Measurements from ENCODE around the gene ATM. TPM values are rescaled to one million over a fixed set of nuclear protein-coding genes. Genes with fewer than 3 reads are reported as not detected.

Gene ATM
- total RNA-seq, 1 experiment from 2014 or later = 72.5 TPM

DNA sequence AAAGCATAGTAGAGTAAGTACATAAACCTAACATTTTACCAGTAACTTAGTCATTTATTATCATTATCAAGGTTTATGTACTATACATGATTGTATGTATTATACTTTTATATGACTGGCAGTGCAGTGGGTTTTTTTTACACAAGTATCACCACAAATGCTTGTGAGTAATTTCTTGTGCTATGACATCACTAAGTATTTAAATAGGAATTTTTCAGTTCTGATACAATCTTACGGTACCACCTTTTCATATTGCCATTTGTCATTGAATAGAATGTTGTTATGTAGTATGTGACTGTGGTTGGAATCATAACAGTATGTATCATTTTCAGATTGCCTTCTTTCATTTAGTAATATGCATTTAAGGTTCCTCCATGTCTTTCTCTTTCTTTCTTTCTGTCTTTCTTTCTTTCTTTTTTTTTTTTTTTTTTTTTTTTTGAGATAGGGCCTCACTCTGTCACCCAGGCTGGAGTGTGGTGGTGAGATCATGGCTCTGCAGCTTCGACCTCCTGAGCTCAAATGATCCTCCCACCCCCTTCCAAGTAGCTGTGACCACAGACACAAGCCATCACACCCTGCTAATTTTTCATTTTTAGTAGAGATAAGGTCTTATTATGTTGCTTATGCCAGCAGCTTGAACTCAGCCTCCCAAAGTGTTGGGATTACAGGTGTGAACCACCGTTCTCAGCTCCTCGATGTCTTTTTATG lies 18.6 kb downstream of the ATM start:
- H3K9me3 ChIP-seq (ENCODE audit: low read depth, low read length, poor library complexity, severe bottlenecking) = no peaks in the 10 kb centered on the region
- no peak for DNase-seq (ENCODE audit: low spot score)
- H3K36me3 ChIP-seq (ENCODE audit: insufficient read depth, low read length, poor library complexity, severe bottlenecking) = peaks cover 7% of the 10 kb centered on the region
- H3K4me3 ChIP-seq (ENCODE audit: low read depth, low read length, poor library complexity, severe bottlenecking) = no peak overlapping the region
- no peak overlapping the region for H3K27ac ChIP-seq (ENCODE audit: low read depth, low read length, poor library complexity, severe bottlenecking)
- H3K4me1 ChIP-seq (ENCODE audit: insufficient read depth, low read length, poor library complexity, severe bottlenecking) = no peaks in the 10 kb centered on the region
- BruUV-seq (replicated peaks) = no TSS peak
- intact Hi-C loops (cut with micrococcal nuclease; ENCODE audit: unreplicated experiment) = no loop called here
- ChIA-PET CTCF (interaction anchor here (0.7 kb wide), 1 partner anchor 70 kb away, joined by 3 read pairs; no protein-coding TSS in a partner anchor), POLR2A (ENCODE audit: low non-redundant PET) (no interaction called here)
- no peaks in the 10 kb centered on the region for H3K27me3 ChIP-seq (replicated peaks; ENCODE audit: insufficient read depth, low read depth, low read length, poor library complexity)
- TF ChIP-seq EZH2 (IDR thresholded peaks at IDR 0.05; ENCODE audit: borderline replicate concordance, low read depth, low read length, poor library complexity, severe bottlenecking) = no peak
- TF ChIP-seq, protein P1, sequence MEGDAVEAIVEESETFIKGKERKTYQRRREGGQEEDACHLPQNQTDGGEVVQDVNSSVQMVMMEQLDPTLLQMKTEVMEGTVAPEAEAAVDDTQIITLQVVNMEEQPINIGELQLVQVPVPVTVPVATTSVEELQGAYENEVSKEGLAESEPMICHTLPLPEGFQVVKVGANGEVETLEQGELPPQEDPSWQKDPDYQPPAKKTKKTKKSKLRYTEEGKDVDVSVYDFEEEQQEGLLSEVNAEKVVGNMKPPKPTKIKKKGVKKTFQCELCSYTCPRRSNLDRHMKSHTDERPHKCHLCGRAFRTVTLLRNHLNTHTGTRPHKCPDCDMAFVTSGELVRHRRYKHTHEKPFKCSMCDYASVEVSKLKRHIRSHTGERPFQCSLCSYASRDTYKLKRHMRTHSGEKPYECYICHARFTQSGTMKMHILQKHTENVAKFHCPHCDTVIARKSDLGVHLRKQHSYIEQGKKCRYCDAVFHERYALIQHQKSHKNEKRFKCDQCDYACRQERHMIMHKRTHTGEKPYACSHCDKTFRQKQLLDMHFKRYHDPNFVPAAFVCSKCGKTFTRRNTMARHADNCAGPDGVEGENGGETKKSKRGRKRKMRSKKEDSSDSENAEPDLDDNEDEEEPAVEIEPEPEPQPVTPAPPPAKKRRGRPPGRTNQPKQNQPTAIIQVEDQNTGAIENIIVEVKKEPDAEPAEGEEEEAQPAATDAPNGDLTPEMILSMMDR (conservative IDR thresholded peaks at IDR 0.05; ENCODE audit: low read depth, low read length) = no peak

DNA sequence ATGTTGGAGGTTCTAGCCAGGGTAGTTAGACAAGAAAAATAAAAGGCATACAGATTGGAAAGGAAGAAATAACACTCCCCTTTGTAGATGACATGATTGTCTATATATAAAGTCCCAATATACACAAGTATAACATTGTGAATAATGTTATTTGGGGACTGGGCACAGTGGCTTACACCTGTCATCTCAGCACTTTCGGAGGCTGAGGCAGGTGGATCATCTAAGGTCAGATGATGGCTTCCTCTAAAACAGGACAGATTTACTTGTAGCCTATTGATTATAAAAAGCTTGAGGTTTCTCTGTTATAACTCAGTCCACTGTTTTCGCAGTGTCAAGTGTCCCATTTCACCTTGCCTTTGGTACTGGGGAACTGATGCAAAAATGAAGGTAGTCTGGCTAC lies 19.6 kb downstream of the ATM start:
- no peak for DNase-seq (ENCODE audit: low spot score)
- no TSS peak for BruUV-seq (replicated peaks)
- CTCF ChIA-PET = no interaction called here
- no peak overlapping the region for H3K4me3 ChIP-seq (ENCODE audit: low read depth, low read length, poor library complexity, severe bottlenecking)
- H3K27me3 ChIP-seq (replicated peaks; ENCODE audit: insufficient read depth, low read depth, low read length, poor library complexity) = no peaks in the 10 kb centered on the region
- intact Hi-C loops (cut with micrococcal nuclease; ENCODE audit: unreplicated experiment) = no loop called here
- H3K27ac ChIP-seq (ENCODE audit: low read depth, low read length, poor library complexity, severe bottlenecking) = no peak overlapping the region
- H3K36me3 ChIP-seq (ENCODE audit: insufficient read depth, low read length, poor library complexity, severe bottlenecking) = peaks cover 11% of the 10 kb centered on the region
- no peaks in the 10 kb centered on the region for H3K9me3 ChIP-seq (ENCODE audit: low read depth, low read length, poor library complexity, severe bottlenecking)
- TF ChIP-seq, protein P1 (conservative IDR thresholded peaks at IDR 0.05; ENCODE audit: low read depth, low read length) = no peak
- no peak for TF ChIP-seq EZH2 (IDR thresholded peaks at IDR 0.05; ENCODE audit: borderline replicate concordance, low read depth, low read length, poor library complexity, severe bottlenecking)
- POLR2A ChIA-PET (ENCODE audit: low non-redundant PET) = no interaction called here
- no peaks in the 10 kb centered on the region for H3K4me1 ChIP-seq (ENCODE audit: insufficient read depth, low read length, poor library complexity, severe bottlenecking)

DNA sequence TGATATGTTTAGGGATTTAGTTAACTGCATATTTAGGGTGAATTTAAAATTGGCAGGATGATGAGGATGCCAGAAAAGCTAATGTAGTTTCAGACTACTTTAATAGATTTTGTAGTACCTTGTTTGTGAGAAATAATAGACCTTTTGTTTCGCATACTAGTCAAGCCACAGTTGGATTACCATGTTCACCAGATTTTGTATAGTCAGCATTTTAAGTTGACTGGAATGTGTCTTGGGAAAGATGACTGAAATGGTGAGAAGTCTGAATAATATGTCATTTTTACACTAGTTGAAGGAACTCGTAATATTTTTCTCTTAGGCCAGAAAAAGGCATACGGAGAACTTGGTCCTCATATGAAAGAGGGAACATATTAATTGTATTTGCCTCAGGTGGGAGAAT lies 23.4 kb downstream of the ATM start:
- ChIA-PET POLR2A (ENCODE audit: low non-redundant PET) (interaction anchor here (0.7 kb wide), 1 partner anchor 1358 kb away, joined by 3 read pairs; no protein-coding TSS in a partner anchor), CTCF (no interaction called here)
- TF ChIP-seq EZH2 (IDR thresholded peaks at IDR 0.05; ENCODE audit: borderline replicate concordance, low read depth, low read length, poor library complexity, severe bottlenecking) = no peak
- TF ChIP-seq, protein P1 (conservative IDR thresholded peaks at IDR 0.05; ENCODE audit: low read depth, low read length) = no peak
- Histone ChIP-seq H3K4me3 (ENCODE audit: low read depth, low read length, poor library complexity, severe bottlenecking) (no peak overlapping the region), H3K9me3 (ENCODE audit: low read depth, low read length, poor library complexity, severe bottlenecking) (no peaks in the 10 kb centered on the region), H3K27ac (ENCODE audit: low read depth, low read length, poor library complexity, severe bottlenecking) (no peak overlapping the region), H3K4me1 (ENCODE audit: insufficient read depth, low read length, poor library complexity, severe bottlenecking) (no peaks in the 10 kb centered on the region), H3K27me3 (replicated peaks; ENCODE audit: insufficient read depth, low read depth, low read length, poor library complexity) (no peaks in the 10 kb centered on the region), H3K36me3 (ENCODE audit: insufficient read depth, low read length, poor library complexity, severe bottlenecking) (peaks cover 23% of the 10 kb centered on the region)
- intact Hi-C loops (cut with micrococcal nuclease; ENCODE audit: unreplicated experiment) = no loop called here
- no TSS peak for BruUV-seq (replicated peaks)
- DNase-seq (ENCODE audit: low spot score) = no peak

Measured in A673 (cell line).